Right lobe of liver (tissue), 4 donors: ENCODE measurements around the gene C5.

ENCODE experiments used
- CTCF ChIP-seq, 4 donors: fragments of 200-600 bp in 3 of 4; fragments of 450-650 bp in 1 of 4; IDR thresholded peaks; one replicate each; pipeline versions ENCODE4 v1.5.1 to v1.8.0; 2016 to 2022; ENCODE audit warnings: antibody characterized with exemption in 4 of 4, mild to moderate bottlenecking in 2 of 4
- POLR2A ChIP-seq: fragments of 450-650 bp; IDR thresholded peaks from one replicate; pipeline ENCODE4 v1.6.1; 2017; ENCODE audit warnings: antibody characterized with exemption, mild to moderate bottlenecking
- donor health status: DM: no; HTN: no; CAD: no.
- donor health status: DM: no; HTN: no; CAD: no.
- donor health status: DM: no; HTN: yes; CAD: no.

- TF ChIP-seq POLR2A (no peak), CTCF (IDR thresholded peaks at IDR 0.05) (no peak)
Measured at GRCh38 chr9:120912958-120913646, 137.0 kb downstream of the C5 start.
